HEK293T (cell line): ENCODE results near the gene SMPD4.
"Not testable (repeated sequence)": the region's sequence is repeated elsewhere in the genome, so short reads cannot be mapped to it uniquely, and the experiment has no call there.

Experiments
- CTCF ChIA-PET: fragments of 350-600 bp; formaldehyde crosslinking; extraction: SDS; loops from one replicate; lab custom pipeline; 2021; ENCODE audit warnings: antibody characterized with exemption, inconsistent platforms; lab: Yijun Ruan, JAX
- POLR2A ChIA-PET: fragments of 350-600 bp; formaldehyde crosslinking; extraction: SDS; loops from one replicate; lab custom pipeline; 2020; ENCODE audit warnings: antibody characterized with exemption, inconsistent platforms; lab: Yijun Ruan, JAX
- DNase-seq: peaks from one replicate; pipeline ENCODE4 v3.0.0; 2012; ENCODE audit warnings: mixed read lengths; ENCODE audit errors: extremely low spot score
- ARNT ChIP-seq: fragments of 450-650 bp; IDR thresholded peaks from 2 replicates; pipeline ENCODE4 v1.6.1; 2017; ENCODE audit warnings: mild to moderate bottlenecking
- BHLHE40 ChIP-seq: fragments of 450-650 bp; IDR thresholded peaks from 2 replicates; pipeline ENCODE4 v1.6.1; 2016; ENCODE audit warnings: mild to moderate bottlenecking, moderate library complexity, borderline replicate concordance
- CTBP1 ChIP-seq: fragments of 450-650 bp; IDR thresholded peaks from 2 replicates; pipeline ENCODE4 v1.6.1; 2016; ENCODE audit warnings: borderline replicate concordance
- ELF4 ChIP-seq: fragments of 450-650 bp; IDR thresholded peaks from 2 replicates; pipeline ENCODE4 v1.6.1; 2017; ENCODE audit warnings: antibody characterized with exemption
- FOXA1 ChIP-seq: fragments of 450-650 bp; IDR thresholded peaks from 2 replicates; pipeline ENCODE4 v1.6.1; 2016; ENCODE audit warnings: mild to moderate bottlenecking
- FOXK2 ChIP-seq: fragments of 450-650 bp; IDR thresholded peaks from 2 replicates; pipeline ENCODE4 v1.6.1; 2016; ENCODE audit warnings: mild to moderate bottlenecking
- FOXM1 ChIP-seq: fragments of 450-650 bp; IDR thresholded peaks from 2 replicates; pipeline ENCODE4 v1.6.1; 2017; ENCODE audit warnings: mild to moderate bottlenecking, borderline replicate concordance
- HDGF ChIP-seq: fragments of 450-650 bp; IDR thresholded peaks from 2 replicates; pipeline ENCODE4 v1.6.1; 2017; ENCODE audit warnings: antibody characterized with exemption, borderline replicate concordance
- L3MBTL2 ChIP-seq: fragments of 450-650 bp; conservative IDR thresholded peaks from 2 replicates; pipeline ENCODE4 v1.6.1; 2016; ENCODE audit warnings: mild to moderate bottlenecking
- LEF1 ChIP-seq: fragments of 450-650 bp; IDR thresholded peaks from 2 replicates; pipeline ENCODE4 v1.6.1; 2017; ENCODE audit warnings: mild to moderate bottlenecking, borderline replicate concordance
- NFRKB ChIP-seq: fragments of 450-650 bp; IDR thresholded peaks from 2 replicates; pipeline ENCODE4 v1.6.1; 2016; ENCODE audit warnings: mild to moderate bottlenecking, moderate library complexity
- SP1 ChIP-seq: fragments of 450-650 bp; IDR thresholded peaks from 2 replicates; pipeline ENCODE4 v1.6.1; 2017
- SUZ12 ChIP-seq: fragments of 450-650 bp; IDR thresholded peaks from 2 replicates; pipeline ENCODE4 v1.6.1; 2016; ENCODE audit warnings: mild to moderate bottlenecking
- TARDBP ChIP-seq: fragments of 450-650 bp; IDR thresholded peaks from 2 replicates; pipeline ENCODE4 v1.6.1; 2016
- ZNF384 ChIP-seq: fragments of 450-650 bp; IDR thresholded peaks from 2 replicates; pipeline ENCODE4 v1.6.1; 2016
- TF ChIP-seq, protein P1 (sequence below): fragments of 450-650 bp; IDR thresholded peaks from 2 replicates; pipeline ENCODE4 v1.6.1; 2016

Gene SMPD4

DNA sequence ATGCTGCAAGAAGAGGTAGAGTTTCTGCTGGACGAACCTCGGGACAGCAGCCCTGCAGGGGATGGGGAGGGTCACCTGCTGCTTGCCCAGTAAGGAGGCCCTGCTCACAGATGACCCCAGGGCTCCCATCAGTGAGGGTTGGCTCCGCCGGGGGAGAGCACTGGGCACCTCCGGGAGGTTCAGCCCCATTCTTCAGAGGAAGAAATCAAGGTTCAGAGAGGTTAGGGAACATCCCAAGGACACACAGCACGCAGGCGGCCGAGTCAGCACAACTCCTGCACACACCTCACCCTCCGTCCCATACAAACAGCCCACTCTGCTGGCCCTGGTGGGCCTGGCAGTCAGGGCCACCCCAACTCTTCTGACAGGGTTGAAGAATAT lies 24.8 kb downstream of the SMPD4 start:
- TF ChIP-seq TARDBP: no peak
- no peak for TF ChIP-seq FOXA1
- no peak for TF ChIP-seq NFRKB
- TF ChIP-seq HDGF: no peak
- no peak for DNase-seq
- CTCF ChIA-PET: no interaction called here
- POLR2A ChIA-PET: no interaction called here

DNA sequence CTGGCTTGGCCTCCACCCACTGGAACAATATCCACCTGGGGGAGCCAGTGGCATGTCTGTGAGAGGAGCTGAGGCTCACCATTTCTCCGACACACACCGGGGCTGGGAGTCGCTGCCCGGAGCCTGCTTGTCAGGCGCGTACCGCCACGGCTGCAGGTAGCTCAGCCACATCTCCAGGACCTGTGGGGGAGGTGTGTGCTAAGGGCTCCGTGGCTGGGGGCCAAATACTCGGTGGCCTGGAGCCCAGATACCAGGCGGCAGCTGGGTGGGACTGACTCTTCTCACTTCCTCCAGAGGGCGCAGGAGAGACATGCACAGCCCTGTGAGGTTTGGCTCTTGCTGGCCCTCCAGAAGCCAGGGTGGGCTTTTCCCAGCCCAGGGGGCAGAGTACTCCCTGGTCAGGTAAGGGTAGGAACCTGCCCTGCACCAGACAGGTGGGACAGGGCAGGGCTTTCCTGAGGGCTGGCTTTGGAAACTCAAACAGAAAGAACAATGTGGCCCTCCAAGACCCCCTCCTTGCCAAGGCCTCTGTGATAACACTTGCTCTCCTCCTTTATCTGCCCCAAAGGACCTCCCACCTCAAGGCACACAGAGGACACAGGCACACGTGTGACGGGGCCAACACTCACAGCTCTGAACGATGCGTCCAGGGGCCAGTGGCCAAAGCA lies 25.3 kb downstream of the SMPD4 start:
- DNase-seq: peak; percentile 38
- CTCF ChIA-PET, POLR2A ChIA-PET: not testable (repeated sequence)

DNA sequence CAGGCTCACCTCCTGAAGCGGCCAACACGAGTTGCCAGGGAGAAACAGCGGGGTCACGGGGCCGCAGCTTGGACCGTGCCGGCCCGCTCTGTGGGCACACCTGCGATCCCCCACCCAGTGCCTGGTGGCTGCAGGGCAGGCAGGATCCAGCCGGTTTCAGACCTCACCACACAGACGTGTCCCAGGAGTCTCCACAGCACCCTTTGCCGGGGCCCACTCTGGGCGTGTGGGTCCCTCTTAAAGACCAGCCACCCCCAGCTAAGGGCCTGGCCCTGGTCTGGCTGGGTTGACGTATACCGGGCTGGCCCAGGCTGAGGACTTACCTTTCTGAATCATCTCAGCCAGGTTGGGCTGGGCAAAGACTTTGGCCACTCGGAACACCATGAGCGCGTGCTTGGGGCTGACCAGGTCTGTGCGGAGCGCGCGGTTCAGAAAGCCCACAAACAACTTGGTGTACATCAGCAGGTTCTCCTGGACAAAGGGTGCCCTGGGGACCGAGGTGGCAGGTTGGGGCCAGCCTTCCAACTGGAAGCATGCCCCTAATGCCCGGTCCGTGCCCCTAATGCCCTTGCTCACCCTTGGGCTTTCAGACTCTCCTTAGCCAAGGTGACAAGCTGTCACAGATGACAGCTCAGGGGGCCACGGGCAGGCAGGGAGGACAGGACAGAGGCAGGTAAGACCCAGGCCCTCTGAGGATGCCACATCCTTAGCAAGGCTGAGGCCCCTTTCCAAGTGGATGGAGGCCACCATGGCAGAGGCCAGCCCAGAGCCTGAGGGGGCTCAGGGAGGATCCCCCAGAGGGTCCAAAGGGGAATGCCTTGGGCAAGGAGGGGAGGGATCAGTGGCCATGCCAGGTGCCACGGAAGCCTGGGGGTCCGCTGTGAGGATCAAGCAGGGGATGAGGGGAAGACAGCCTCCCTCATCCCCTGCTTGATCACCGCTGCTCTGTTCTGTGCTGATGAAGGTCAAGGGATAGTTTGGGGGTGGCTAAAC lies 26.3 kb downstream of the SMPD4 start:
- no peak for TF ChIP-seq ARNT
- CTCF ChIA-PET: no interaction called here
- no peak for DNase-seq
- POLR2A ChIA-PET: no interaction called here

DNA sequence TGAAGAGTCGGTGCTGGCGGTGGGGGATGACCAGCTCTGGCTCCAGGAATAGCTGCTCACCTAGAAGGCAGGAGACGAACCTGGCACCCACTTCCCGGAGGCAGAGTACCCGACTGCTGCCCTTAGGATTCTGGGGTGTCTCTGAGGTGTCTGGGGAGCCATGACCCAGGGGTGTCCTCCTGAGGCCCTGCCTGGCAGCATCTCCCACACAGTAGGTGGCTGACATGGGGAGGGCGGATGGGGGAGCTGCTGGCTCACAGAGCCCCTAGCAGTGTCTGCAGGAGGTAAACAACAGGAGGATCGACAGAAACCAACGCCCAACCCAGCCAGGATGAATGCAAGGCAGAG lies 27.0 kb downstream of the SMPD4 start:
- CTCF ChIA-PET, DNase-seq, POLR2A ChIA-PET: not testable (repeated sequence)

DNA sequence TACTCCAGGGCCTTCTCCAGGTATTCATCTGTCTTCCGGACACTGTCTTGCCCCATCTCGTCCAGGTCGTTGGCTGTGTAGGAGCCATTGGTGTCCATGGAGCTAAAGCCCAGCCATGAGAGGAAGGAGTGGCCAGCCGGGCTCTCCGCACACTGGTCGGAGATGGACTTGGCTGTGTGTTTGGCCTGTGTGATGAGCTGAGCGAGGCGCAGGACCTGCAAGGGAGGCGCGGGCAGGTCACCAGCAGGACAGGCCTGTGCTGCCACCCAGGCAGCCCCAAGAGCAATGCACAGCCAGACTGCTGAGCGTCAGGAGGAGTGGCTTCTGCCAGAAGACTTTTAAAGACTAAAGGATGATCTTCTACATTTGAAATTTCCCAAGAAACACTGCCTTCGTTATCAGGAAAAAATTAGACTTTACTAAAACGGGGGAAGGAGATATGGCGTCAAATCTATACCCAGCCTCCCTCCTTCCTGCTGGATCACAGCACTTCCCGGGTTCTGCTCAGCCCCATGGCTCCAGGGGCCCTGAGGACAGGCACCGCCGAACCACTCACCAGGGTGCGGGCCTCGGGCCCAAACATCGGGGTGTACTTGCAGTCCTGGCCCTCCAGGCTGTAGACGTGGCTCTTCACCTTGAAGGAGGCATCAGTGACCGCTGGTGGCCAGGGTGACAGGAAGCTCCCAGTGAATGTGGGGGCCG lies 27.5 kb downstream of the SMPD4 start:
- POLR2A ChIA-PET, DNase-seq: not testable (repeated sequence)
- CTCF ChIA-PET: interaction anchor here (0.6 kb wide), 1 partner anchor 179 kb away, joined by 3 read pairs; no protein-coding TSS in a partner anchor

DNA sequence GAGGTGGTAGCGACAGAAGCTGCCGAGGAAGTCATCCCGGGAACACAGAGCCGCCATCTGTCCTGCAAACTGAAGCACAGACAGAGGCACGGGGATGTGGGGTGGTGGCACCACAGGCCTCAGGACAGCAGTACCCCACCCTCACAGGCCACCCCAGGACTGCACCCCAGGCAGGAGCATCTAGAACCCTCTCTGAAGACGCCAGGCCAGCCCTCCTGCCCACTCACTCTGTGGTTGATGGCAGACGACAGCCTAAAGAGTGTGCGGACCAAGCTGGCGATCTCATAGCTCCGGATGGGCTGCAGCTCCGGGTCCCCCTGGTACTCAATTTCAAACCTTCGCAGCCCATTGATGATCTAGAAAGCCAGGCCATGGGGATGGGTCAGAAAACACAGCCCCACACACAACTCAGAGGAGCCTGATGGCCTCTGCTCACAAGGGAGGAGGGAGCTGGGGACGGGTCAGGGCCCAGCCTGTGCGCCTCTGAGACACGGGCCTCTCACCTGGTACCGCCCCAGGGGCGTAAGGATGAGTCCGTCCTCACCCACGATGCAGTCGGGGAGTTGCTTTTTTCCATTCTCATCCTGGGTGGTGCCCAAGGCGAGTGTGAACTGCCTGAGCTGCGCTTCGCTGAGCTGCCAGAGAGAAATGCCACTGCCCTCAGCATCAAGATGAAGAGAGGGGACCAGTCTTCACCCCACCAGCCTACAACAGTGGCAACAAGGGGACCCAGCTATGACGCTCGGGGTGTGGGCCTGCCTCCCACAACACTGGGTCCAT lies 28.4 kb downstream of the SMPD4 start:
- no peak for TF ChIP-seq FOXM1
- TF ChIP-seq SP1: no peak
- no peak for TF ChIP-seq HDGF
- no peak for TF ChIP-seq FOXA1
- no peak for TF ChIP-seq ARNT
- TF ChIP-seq ZNF384: no peak
- TF ChIP-seq ELF4: no peak
- no peak for TF ChIP-seq BHLHE40
- TF ChIP-seq CTBP1: no peak
- TF ChIP-seq TARDBP: no peak
- no peak for TF ChIP-seq FOXK2
- ChIA-PET POLR2A (no interaction called here), CTCF (interaction anchor here (0.6 kb wide), 1 partner anchor 180 kb away, joined by 3 read pairs; no protein-coding TSS in a partner anchor)
- DNase-seq: no peak

DNA sequence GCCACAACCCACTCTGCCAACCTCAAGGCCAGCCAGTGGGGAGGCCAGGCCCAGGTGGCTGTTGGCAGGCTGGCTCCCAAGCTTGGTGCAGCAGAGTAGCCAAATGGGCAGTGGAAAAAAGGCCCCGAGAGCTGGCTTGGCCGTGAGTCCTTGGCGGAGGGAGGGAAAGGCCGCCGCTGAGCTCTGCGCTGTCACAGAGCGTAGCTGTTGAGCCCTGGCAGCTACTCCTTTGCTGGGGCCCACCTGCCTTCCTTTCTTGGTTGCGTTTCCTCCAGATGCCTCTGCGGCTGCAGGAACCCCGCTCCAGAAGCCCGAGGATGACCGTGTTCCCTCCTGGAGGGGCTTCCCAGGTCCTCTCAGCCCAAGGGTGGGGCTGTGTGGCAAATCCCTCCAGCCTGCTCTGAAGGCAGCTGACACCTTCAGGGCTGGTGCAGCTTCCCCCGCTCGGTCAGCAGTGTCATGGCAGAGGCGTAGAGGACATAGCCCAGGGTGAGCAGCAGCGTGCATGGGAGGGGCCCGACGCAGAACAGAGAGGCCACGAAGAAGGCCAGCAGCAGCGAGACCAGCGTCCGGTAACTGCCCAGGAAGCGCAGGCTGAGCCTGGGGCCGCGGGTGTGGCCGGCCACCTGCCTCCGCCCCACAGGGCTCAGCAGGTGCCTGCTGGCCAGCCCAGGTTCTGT lies 29.1 kb downstream of the SMPD4 start:
- DNase-seq, CTCF ChIA-PET, POLR2A ChIA-PET: not testable (repeated sequence)

DNA sequence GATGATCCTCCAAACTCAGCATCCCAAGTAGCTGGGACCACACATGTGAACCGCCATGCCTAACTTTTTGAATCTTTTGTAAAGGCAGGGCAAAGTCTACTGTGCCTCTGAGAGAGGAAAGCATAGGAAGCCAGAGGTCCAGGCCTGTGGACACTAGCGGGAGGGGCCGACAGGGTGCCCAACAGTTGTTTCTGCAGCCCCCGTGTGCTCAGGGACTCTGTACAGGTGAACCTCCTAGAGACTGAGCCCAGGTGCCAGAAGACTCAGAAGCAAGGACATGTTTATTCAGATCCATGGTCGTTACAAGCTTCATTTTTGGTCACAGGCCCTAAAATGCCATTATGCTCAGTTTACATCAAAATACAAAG lies 30.3 kb downstream of the SMPD4 start:
- DNase-seq, CTCF ChIA-PET: not testable (repeated sequence)
- POLR2A ChIA-PET: interaction anchor here (1.0 kb wide), 1 partner anchor 31 kb away, joined by 3 read pairs; the partner anchor contains the start of gene SMPD4

DNA sequence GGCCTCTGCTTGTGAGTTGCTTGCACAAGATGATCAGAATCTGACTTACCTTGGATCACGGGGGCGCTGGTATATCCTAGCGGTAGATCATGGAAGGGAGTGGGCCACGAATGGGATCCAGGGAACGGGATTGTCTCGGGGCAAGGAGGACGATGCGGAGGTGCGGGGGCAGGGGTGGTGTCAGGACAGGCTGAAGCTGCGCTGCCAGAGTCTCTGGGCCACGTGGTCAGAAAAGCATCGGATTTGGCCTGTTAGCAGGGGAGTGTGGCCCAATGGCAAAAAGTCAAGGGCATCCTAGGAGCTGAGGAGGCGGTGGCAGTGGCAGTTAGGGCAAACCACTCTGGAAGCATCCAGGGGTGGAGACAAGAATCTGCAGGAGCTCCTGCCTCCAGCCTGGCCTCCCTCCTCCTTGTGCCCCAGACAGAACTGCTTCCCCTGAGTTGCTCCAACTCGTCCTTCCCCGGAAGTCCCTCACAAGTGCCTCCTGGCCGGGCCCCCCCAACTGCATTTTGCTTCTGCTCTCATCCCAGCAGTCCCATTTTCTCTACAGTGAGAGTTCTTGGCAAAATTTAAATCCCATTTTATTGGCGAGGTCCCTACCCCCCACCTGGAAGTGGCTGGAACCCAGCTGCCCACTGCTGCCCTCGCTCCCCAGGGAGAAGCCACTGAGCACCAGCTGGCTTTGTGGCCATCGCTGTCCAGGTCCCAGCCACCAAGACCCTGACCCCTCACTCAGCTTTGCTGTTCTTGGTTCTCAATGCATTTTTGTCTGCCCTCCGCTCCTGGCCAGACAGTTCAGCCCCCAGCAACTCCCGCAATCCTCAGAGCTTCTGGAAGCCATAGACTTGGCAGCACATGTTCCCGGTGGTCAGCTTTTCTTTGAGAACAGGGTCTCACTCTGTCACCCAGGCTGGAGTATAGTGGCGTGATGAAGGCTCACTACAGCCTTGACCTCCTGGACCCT lies 30.9 kb downstream of the SMPD4 start:
- ChIA-PET CTCF (no interaction called here), POLR2A (interaction anchor here (1.0 kb wide), 1 partner anchor 31 kb away, joined by 3 read pairs; the partner anchor contains the start of gene SMPD4)

DNA sequence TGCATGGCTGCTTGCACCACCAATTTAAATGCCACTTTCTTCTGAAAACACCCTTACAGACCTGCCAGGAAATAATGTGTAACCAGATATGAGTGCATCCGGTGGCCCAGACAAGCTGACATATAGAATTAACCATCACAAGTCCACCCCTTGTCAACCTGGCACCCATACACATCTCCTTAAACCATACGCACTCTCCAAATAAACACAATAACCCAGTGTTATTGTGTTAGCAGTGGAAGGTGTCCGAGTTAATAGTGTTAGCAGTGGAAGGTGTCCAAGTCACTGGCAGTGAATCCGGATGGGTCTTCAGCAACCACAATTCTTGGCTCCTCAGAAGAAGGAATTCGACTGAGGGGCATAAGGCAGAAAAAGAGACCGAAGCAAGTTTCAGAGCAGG lies 32.9 kb downstream of the SMPD4 start:
- POLR2A ChIA-PET, DNase-seq, CTCF ChIA-PET: not testable (repeated sequence)

More for the DNA sequence above, 30.9 kb downstream of the SMPD4 start:
- DNase-seq: no peak
- TF ChIP-seq HDGF (no peak), LEF1 (no peak), ELF4 (no peak), SP1 (no peak), BHLHE40 (no peak), NFRKB (no peak), FOXA1 (no peak), ZNF384 (no peak), FOXM1 (no peak), FOXK2 (no peak), L3MBTL2 (no peak), SUZ12 (no peak), CTBP1 (no peak), TARDBP (no peak), ARNT (no peak)
- TF ChIP-seq, protein P1, sequence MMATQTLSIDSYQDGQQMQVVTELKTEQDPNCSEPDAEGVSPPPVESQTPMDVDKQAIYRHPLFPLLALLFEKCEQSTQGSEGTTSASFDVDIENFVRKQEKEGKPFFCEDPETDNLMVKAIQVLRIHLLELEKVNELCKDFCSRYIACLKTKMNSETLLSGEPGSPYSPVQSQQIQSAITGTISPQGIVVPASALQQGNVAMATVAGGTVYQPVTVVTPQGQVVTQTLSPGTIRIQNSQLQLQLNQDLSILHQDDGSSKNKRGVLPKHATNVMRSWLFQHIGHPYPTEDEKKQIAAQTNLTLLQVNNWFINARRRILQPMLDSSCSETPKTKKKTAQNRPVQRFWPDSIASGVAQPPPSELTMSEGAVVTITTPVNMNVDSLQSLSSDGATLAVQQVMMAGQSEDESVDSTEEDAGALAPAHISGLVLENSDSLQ: no peak
